ENCODE results near the gene ROBO1. TPM values are rescaled to one million over a fixed set of nuclear protein-coding genes. Genes with fewer than 3 reads are reported as not detected.

The ROBO1 gene
- total and polyA plus RNA-seq, 12 donors: 6.4 to 144 (median 43.9) TPM

GRCh38 chr3:79358327-79358726 lies 409.5 kb downstream of the ROBO1 start:
- no peak overlapping the region for H3K4me3 ChIP-seq
- H3K27ac ChIP-seq: no peak overlapping the region
- TF ChIP-seq CTCF (IDR thresholded peaks at IDR 0.05) (no peak), POLR2A (IDR thresholded peaks at IDR 0.05) (no peak)
- H3K36me3 ChIP-seq (replicated peaks in 1 of 2): no peaks in the 10 kb centered on the region
- H3K27me3 ChIP-seq: no peaks in the 10 kb centered on the region
- intact Hi-C loops (cut with DNase I): no loop called here
- H3K9me3 ChIP-seq (replicated peaks in 1 of 3): no peaks in the 10 kb centered on the region
- no peak for DNase-seq
- H3K4me1 ChIP-seq (replicated peaks in 1 of 2): no peaks in the 10 kb centered on the region
- WGBS, 4 donors: 56 to 76% (median 61%) methylated on average over 4 of the region's 4 CpGs

GRCh38 chr3:79354179-79354688 lies 413.6 kb downstream of the ROBO1 start:
- TF ChIP-seq CTCF (IDR thresholded peaks at IDR 0.05) (no peak), POLR2A (IDR thresholded peaks at IDR 0.05) (no peak)
- H3K9me3 ChIP-seq (replicated peaks in 1 of 3): no peaks in the 10 kb centered on the region
- H3K4me1 ChIP-seq (replicated peaks in 1 of 2): no peaks in the 10 kb centered on the region
- no peak for DNase-seq
- WGBS, 4 donors: 83 to 88% (median 87%) methylated on average over 3 of the region's 3 CpGs
- intact Hi-C loops (cut with DNase I): no loop called here
- no peak overlapping the region for H3K27ac ChIP-seq
- H3K36me3 ChIP-seq (replicated peaks in 1 of 2): no peaks in the 10 kb centered on the region
- H3K27me3 ChIP-seq: no peaks in the 10 kb centered on the region
- H3K4me3 ChIP-seq: no peak overlapping the region

- no peak overlapping the region for H3K27ac ChIP-seq
- H3K9me3 ChIP-seq (replicated peaks in 1 of 3): no peaks in the 10 kb centered on the region
- TF ChIP-seq CTCF (IDR thresholded peaks at IDR 0.05) (no peak), POLR2A (IDR thresholded peaks at IDR 0.05) (no peak)
- no peaks in the 10 kb centered on the region for H3K4me1 ChIP-seq (replicated peaks in 1 of 2)
- H3K36me3 ChIP-seq (replicated peaks in 1 of 2): no peaks in the 10 kb centered on the region
- no peak overlapping the region for H3K4me3 ChIP-seq
- no peak for DNase-seq
- WGBS, 4 donors: 48 to 61% (median 52%) methylated on average over 2 of the region's 2 CpGs
- H3K27me3 ChIP-seq: no peaks in the 10 kb centered on the region
- intact Hi-C loops (cut with DNase I): no loop called here
Observed at GRCh38 chr3:79351699-79352098, 416.1 kb downstream of the ROBO1 start.

GRCh38 chr3:79344876-79345871 lies 422.6 kb downstream of the ROBO1 start:
- intact Hi-C loops (cut with DNase I): no loop called here
- no peak for DNase-seq
- no peaks in the 10 kb centered on the region for H3K9me3 ChIP-seq (replicated peaks in 1 of 3)
- H3K4me1 ChIP-seq (replicated peaks in 1 of 2): no peaks in the 10 kb centered on the region
- WGBS, 4 donors: 32 to 38% (median 35%) methylated on average over 4 of the region's 4 CpGs
- H3K27me3 ChIP-seq: no peaks in the 10 kb centered on the region
- H3K36me3 ChIP-seq (replicated peaks in 1 of 2): no peaks in the 10 kb centered on the region
- TF ChIP-seq POLR2A (IDR thresholded peaks at IDR 0.05): no peak
- TF ChIP-seq CTCF (IDR thresholded peaks at IDR 0.05): no peak
- no peak overlapping the region for H3K4me3 ChIP-seq
- no peak overlapping the region for H3K27ac ChIP-seq
